NCI-H187 treated with DMSO at 0.1 percent for 48 hours (cell line): Measurements from ENCODE around the gene TRAF3IP1.
"Not testable (repeated sequence)": the region's sequence is repeated elsewhere in the genome, so short reads cannot be mapped to it uniquely, and the experiment has no call there.

Experiments
- DNase-seq: peaks from one replicate; lab custom pipeline; 2025; lab: John Stamatoyannopoulos, UW

TRAF3IP1 gene

DNA sequence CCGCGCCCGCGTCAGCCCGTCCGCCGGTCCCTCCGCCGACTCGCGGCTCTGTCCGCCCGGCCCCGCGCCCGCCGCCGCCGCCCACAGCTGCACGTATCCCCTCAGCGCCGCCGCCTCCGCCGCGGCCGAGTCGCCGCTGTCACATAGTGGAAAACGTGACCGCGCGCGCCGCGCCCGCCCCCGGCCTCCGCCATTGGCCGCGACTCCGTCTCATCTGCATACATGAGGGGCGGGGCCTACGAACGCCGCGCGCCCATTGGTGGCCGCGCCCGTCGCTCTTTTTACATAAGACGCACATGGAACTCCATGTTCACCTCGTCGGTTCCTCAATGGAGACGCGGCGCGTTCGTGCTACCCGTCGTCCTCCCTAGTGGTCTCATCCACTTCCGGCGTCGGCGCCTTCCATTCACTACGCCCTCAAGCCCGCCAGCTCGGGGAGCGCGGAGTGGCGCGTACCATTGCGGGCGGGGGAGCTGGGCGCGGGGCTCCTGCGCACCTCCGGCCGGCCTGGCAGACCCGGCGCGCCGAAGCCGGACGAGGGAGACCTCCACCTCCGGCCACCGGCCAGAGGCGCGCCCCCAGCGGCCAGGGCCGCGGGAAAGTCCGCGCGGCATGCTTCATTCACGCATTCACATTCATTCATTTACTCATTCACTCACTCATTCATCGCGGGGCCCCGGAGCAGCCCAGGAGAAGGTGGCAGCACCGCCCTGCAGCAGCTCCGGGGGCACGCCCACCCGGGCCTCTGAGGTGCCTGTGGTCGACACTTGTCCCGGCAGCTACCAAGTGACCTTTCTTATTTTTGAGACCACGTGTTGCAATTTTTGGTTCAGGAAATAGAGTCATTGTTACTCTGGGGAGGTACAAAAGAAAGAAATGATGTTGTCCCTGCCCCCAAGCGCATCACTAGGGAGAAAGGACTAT, 31.4 kb upstream of the TRAF3IP1 start:
- DNase-seq, result peak; percentile 28

DNA sequence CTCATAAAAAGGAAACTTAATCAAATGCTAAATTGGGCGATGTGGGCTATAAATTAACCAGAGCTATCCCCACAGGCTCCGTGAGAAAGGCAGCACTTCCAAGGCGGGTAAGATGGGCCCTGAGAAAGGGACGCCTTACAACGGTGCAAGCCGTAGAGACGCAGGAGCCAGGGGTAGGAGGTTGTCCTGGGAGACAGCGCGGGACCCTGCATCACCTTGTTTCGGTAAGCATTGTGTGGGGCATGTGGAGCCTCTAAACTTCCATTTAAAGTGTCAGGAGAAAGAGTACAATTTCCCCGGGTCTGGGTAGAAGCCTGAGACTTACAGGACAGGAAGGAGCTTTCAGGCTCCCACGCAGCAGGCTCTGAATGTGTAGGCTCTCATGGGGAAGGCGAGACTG, 30.7 kb upstream of the TRAF3IP1 start:
- DNase-seq, result no peak

- DNase-seq, result peak; percentile 14
These were observed 30.2 kb upstream of the TRAF3IP1 start for GRCh38 chr2:238290091-238290509.

DNA sequence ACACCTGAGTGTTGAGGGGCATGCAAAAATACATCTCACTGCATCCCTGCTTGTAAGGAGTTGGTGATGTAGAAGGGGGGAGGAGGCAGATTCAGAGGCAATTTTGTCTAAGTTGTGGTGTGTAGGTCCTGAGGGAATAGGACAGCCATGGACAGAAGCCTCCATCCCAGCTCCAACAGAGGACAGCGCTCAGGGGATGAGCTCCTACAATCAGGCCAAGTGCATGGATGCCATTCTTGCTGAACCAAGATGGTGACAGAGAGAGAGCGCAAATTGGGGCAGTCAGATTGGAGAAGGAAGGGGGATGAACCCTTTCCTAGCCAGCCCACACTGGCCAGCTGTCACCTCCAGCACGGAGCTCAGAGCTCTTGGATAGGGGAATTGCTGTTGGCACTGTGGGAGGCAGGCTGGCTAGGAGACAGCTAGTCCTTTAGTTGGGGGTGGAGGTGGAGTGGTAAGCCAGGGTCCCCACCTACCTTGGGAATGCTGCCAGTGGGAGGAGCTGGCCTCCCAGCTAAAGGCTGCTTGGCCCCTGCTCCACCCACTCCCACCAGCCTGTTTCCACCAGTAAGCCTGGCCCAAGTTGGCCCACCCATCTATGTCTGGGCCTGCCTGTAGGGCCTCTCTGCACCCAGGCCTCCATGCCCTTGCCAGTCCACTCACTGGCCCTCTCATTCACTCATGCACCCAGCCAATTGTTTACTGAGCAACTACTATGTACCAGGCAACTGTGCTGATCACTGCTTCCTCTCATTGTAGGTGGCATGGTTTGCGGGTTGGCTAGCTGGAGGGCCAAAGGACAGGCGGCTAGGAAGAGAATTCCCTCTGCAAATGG, 29.4 kb upstream of the TRAF3IP1 start:
- DNase-seq, result no peak

- DNase-seq, result no peak
These were observed 28.6 kb upstream of the TRAF3IP1 start for GRCh38 chr2:238291550-238292281.

- DNase-seq, result no peak
These were observed 26.3 kb upstream of the TRAF3IP1 start for GRCh38 chr2:238294046-238294392.

- no peak for DNase-seq
These were observed 25.8 kb upstream of the TRAF3IP1 start for GRCh38 chr2:238294393-238295143.

GRCh38 chr2:238295144-238296112, 24.9 kb upstream of the TRAF3IP1 start:
- DNase-seq, result no peak

- no peak for DNase-seq
These were observed 23.5 kb upstream of the TRAF3IP1 start for GRCh38 chr2:238296638-238297457.

GRCh38 chr2:238299803-238300202, 20.5 kb upstream of the TRAF3IP1 start:
- no peak for DNase-seq

DNA sequence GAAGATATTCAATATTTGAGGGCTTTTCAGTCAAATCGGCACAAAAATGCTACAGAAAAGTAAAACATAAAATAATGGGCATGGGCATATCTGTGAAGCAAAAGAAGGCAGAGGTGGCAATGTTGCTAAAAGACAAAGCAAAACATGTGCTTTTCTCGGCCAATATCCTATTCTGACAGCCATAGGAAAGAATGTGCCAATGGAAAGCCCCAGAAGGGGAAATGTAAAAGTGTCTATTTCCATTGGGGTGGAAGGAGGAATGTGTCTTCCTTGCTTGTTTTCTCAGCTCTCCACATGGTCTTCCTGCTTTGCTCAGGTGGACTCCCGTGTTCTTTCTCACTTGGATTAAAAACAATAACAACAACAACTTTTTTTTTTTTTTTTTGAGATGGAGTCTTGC, 18.2 kb upstream of the TRAF3IP1 start:
- DNase-seq, result no peak

GRCh38 chr2:238302751-238303150, 17.6 kb upstream of the TRAF3IP1 start:
- DNase-seq, result no peak

- DNase-seq, result no peak
These were observed 16.2 kb upstream of the TRAF3IP1 start for GRCh38 chr2:238304116-238304515.

GRCh38 chr2:238305092-238305862, 15.0 kb upstream of the TRAF3IP1 start:
- DNase-seq, result no peak

DNA sequence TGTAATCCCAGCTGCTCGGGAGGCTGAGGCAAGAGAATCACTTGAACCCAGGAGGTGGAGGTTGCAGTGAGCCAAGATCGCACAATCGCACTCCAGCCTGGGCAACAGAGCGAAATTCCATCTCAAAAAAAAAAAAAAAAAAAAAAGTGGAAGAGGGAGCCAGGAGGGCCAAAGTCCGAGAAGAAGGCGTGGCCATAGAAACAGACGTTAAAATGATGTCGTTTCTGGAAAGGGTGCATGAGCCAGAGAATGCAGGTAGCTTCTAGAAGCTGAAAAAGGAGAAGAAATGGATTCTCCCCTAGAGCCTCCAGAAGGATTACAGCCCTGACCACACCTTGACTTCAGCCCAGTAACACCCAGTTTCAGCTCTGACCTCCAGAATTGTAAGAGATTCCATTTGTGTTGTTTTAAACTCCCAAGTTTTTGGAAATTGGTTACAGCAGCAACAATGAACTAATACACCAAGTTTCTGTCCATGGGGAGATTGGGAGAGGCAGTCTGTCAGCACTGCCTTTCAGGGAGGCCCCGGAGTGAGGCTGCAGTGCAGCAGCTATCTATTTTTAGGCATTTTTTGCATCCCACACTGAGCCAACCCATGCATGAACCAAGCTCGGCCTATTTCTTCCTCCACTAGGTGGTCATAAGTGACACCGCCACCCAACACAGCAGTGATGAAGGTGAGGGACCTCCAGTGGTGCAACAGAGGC, 14.2 kb upstream of the TRAF3IP1 start:
- DNase-seq, result no peak

- DNase-seq, result no peak
These were observed 13.7 kb upstream of the TRAF3IP1 start for GRCh38 chr2:238306672-238306998.

GRCh38 chr2:238308177-238308576, 12.1 kb upstream of the TRAF3IP1 start:
- DNase-seq, result no peak

DNA sequence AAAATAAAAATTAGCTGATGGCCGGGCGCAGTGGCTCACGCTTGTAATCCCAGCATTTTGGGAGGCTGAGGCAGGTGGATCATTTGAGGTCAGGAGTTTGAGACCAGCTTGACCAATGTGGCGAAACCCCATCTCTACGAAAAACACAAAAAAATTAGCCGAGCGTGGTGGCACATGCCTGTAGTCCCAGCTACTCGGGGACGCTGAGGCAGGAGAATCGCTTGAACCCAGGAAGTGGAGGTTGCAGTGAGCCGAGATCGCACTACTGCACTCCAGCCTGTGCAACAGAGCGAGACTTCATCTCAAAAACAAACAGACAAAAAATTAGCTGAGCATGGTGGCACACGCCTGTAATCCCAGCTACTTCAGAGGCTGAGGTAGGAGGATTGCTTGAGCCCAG, 9.6 kb upstream of the TRAF3IP1 start:
- DNase-seq, result not testable (repeated sequence)
